WERI-Rb-1 (cell line): ENCODE data around the gene PAGR1.

ENCODE experiments used
- DNase-seq: peaks from one replicate; pipeline ENCODE4 v3.0.0-alpha.2; 2020
- H3K27ac ChIP-seq: fragments of 250-450 bp; sonication (Bioruptor Pico); 2 replicates; pipeline ENCODE4 v1.5.1; 2020; ENCODE audit warnings: mild to moderate bottlenecking, moderate library complexity
- H3K27me3 ChIP-seq: fragments of 250-450 bp; sonication (Bioruptor Pico); 2 replicates; pipeline ENCODE4 v1.5.1; 2021; ENCODE audit warnings: mild to moderate bottlenecking, low read depth, moderate library complexity; ENCODE audit not compliant: insufficient read depth, severe bottlenecking
- H3K36me3 ChIP-seq: fragments of 250-450 bp; sonication (Bioruptor Pico); 2 replicates; pipeline ENCODE4 v1.5.1; 2020; ENCODE audit warnings: mild to moderate bottlenecking, moderate library complexity
- H3K4me3 ChIP-seq: 2 replicates; pipeline ENCODE4 v1.5.1; 2011; ENCODE audit warnings: low read depth, mild to moderate bottlenecking, control low read depth, low read length
- H3K9me3 ChIP-seq: fragments of 250-450 bp; sonication (Bioruptor Pico); 2 replicates; pipeline ENCODE4 v1.5.1; 2021; ENCODE audit warnings: mild to moderate bottlenecking, moderate library complexity; ENCODE audit not compliant: severe bottlenecking
- CTCF ChIP-seq: IDR thresholded peaks from 2 replicates; pipeline ENCODE4 v1.5.1; 2011; ENCODE audit warnings: low read depth, mild to moderate bottlenecking, control low read depth, inconsistent platforms, low read length

The PAGR1 gene

GRCh38 chr16:29837841-29838240 lies 21.9 kb downstream of the PAGR1 start:
- H3K27me3 ChIP-seq = no peaks in the 10 kb centered on the region
- DNase-seq = no peak
- H3K27ac ChIP-seq = no peak overlapping the region
- TF ChIP-seq CTCF = no peak
- no peaks in the 10 kb centered on the region for H3K9me3 ChIP-seq
- no peaks in the 10 kb centered on the region for H3K36me3 ChIP-seq
- H3K4me3 ChIP-seq = no peak overlapping the region

GRCh38 chr16:29839822-29840221 lies 23.9 kb downstream of the PAGR1 start:
- TF ChIP-seq CTCF = no peak
- H3K36me3 ChIP-seq = no peaks in the 10 kb centered on the region

GRCh38 chr16:29840240-29840639 lies 24.3 kb downstream of the PAGR1 start:
- Histone ChIP-seq H3K4me3 (no peak overlapping the region), H3K9me3 (no peaks in the 10 kb centered on the region), H3K36me3 (no peaks in the 10 kb centered on the region), H3K27ac (no peak overlapping the region), H3K27me3 (no peaks in the 10 kb centered on the region)
- DNase-seq = no peak
- TF ChIP-seq CTCF = no peak

More at GRCh38 chr16:29839822-29840221, 23.9 kb downstream of the PAGR1 start:
- Histone ChIP-seq H3K27ac (no peak overlapping the region), H3K4me3 (no peak overlapping the region), H3K9me3 (no peaks in the 10 kb centered on the region), H3K27me3 (no peaks in the 10 kb centered on the region)
- no peak for DNase-seq

GRCh38 chr16:29841631-29842030 lies 25.7 kb downstream of the PAGR1 start:
- DNase-seq = no peak
- H3K9me3 ChIP-seq = no peaks in the 10 kb centered on the region
- TF ChIP-seq CTCF = no peak
- H3K27me3 ChIP-seq = no peaks in the 10 kb centered on the region
- no peak overlapping the region for H3K27ac ChIP-seq
- no peak overlapping the region for H3K4me3 ChIP-seq
- H3K36me3 ChIP-seq = no peaks in the 10 kb centered on the region

- no peak overlapping the region for H3K4me3 ChIP-seq
- H3K9me3 ChIP-seq = no peaks in the 10 kb centered on the region
- no peak for DNase-seq
- H3K27me3 ChIP-seq = no peaks in the 10 kb centered on the region
- H3K27ac ChIP-seq = no peak overlapping the region
- no peaks in the 10 kb centered on the region for H3K36me3 ChIP-seq
- TF ChIP-seq CTCF = peak; percentile 29; the same call in 1 of the 2 replicates
Measured at GRCh38 chr16:29842732-29843346, 26.9 kb downstream of the PAGR1 start.

GRCh38 chr16:29843931-29844330 lies 28.0 kb downstream of the PAGR1 start:
- TF ChIP-seq CTCF = no peak
- Histone ChIP-seq H3K27ac (no peak overlapping the region), H3K4me3 (no peak overlapping the region), H3K9me3 (no peaks in the 10 kb centered on the region), H3K36me3 (no peaks in the 10 kb centered on the region), H3K27me3 (no peaks in the 10 kb centered on the region)
- no peak for DNase-seq
